Ureter (tissue), 1 donor: ENCODE measurements around the gene MARCHF5. TPM values are rescaled to one million over a fixed set of nuclear protein-coding genes. Genes with fewer than 3 reads are reported as not detected.

ENCODE experiments used
- DNase-seq: peaks from one replicate; pipeline ENCODE4 v3.0.0-alpha.2; 2020; ENCODE audit warnings: low spot score
- total RNA-seq: library from RNA; stranded (reverse); gene quantifications from one replicate; pipeline ENCODE4 v1.2.4, GENCODE V29; 2023
- donor health status: DM: yes; HTN: yes; CAD: no.

MARCHF5 gene
- 34.2 TPM for total RNA-seq

- peak; percentile 97 for DNase-seq
These were observed at the start of gene MARCHF5, which contains the start of gene CPEB3 for GRCh38 chr10:92290837-92291615. MARCHF5 (plus strand) TSS chr10:92291167; CDS start chr10:92291495, 328 bp downstream. CPEB3 (minus strand) TSS chr10:92291078; CDS start chr10:92240350, 50,728 bp downstream.

DNA sequence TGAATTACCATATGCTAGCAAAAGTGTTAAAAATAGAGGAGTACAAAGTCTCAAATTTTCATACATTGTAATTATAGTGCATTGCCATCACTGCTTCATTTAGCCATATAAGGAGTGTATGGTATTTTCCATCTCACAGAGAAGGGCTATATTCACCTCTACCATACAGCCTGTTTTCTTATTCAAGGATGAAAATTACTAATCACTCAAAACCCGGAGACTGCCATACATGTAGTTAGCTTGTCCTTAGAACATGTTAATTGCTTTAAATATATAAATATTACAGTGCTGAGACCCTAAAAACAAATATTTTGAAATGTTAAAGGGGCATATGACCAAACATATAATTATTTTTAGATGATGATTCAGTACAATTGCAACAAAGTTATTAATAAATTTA is 49.5 kb upstream of the MARCHF5 start:
- DNase-seq: no peak

DNA sequence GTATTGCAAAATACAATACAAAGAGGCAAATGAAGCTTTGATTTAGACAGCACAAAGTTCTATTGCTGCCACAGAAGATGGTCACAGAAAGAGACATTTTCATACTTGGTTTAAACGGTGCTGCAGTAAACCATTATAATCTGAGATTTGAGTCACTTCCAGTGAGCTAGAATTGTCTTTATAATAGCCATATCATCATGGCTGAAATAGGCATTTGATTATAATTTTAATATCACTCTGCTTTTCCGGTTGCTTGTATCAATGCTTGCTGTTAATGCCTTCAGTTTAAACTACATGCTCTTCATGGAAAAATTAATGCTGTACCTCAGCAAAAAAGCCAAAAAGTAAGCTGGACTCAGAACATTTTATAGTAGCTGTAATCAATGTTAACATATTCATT is 48.6 kb upstream of the MARCHF5 start:
- DNase-seq: no peak

- peak; percentile 74 for DNase-seq
These were observed 47.9 kb upstream of the MARCHF5 start for GRCh38 chr10:92242910-92243671.

DNA sequence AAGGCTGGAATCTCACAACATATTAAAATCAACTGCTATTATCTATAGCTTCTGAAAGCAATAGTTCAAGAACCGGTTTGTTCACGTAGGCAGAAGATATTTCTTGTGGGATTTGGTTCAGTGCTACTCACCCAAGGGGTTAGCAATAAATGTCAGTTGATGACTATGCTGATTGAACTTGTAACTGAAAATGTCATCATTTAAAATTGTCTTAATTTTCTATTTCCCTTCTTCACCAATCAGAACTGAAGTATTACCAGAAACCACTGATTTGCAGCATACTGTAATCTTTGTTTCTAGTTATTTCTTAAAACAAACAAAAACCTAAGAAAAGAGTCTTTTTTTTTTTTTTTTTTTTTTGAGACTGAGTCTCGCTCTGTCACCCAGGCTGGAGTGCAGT is 46.2 kb upstream of the MARCHF5 start:
- DNase-seq: no peak

- DNase-seq: no peak
These were observed 42.4 kb upstream of the MARCHF5 start for GRCh38 chr10:92248566-92248965.

GRCh38 chr10:92263396-92263795 is 27.6 kb upstream of the MARCHF5 start:
- no peak for DNase-seq

DNA sequence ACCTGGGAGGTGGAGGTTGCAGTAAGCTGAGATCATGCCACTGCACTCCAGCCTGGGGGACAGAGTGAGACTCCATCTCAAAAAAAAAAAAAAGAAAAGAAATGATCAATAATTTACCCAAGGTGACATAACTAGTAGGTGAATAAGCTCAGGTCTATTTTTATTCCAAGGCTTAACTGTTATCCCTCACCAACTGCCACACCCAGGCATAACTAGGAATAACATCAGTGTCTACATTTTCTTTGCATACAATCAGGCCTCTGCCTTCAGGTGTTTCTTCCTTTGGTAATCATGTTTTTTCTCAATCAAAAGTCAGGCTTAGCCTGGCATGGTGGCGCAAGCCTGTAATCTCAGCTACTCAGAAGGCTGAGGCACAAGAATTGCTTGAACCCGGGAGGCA is 26.7 kb upstream of the MARCHF5 start:
- no peak for DNase-seq

GRCh38 chr10:92265687-92266258 is 25.2 kb upstream of the MARCHF5 start:
- no peak for DNase-seq

DNA sequence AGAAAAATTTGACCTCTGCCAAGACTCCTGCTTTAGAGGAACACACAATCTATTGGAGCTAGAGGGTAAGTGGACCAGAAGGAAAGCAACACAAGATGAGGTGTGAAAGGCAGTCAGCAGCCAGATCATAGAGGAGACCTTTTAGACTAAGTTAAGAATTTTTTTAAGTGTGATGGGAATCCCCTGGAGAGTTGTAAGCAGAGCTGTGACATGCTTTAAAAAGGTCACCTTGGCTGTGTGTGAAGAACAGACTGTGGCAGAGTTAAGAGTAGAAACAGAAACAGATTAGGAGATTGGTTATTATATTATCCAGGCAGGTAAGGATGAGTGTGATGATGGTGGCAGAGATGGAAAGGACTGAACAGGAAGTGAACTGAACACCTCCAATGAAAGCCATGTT is 23.6 kb upstream of the MARCHF5 start:
- no peak for DNase-seq

DNA sequence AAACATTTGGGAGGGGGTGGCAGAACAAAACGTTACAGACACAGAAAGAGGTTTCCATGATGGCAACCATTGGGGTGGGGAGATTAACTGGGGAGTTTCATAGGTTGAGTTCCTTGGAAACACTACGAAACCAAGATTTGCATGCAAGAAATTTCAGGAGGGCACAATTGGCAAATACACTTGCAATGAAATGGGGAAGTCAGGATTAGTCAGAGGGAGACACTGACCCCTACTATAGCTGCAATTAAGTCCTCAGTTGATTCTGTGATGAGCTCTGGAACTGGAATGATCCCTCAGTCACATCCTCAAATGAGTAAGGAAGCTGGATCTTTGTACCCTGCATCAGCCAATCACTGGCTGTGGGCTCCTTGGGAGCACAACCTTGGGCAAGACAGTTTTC is 22.2 kb upstream of the MARCHF5 start:
- no peak for DNase-seq

GRCh38 chr10:92274071-92274470 is 16.9 kb upstream of the MARCHF5 start:
- DNase-seq: no peak

DNA sequence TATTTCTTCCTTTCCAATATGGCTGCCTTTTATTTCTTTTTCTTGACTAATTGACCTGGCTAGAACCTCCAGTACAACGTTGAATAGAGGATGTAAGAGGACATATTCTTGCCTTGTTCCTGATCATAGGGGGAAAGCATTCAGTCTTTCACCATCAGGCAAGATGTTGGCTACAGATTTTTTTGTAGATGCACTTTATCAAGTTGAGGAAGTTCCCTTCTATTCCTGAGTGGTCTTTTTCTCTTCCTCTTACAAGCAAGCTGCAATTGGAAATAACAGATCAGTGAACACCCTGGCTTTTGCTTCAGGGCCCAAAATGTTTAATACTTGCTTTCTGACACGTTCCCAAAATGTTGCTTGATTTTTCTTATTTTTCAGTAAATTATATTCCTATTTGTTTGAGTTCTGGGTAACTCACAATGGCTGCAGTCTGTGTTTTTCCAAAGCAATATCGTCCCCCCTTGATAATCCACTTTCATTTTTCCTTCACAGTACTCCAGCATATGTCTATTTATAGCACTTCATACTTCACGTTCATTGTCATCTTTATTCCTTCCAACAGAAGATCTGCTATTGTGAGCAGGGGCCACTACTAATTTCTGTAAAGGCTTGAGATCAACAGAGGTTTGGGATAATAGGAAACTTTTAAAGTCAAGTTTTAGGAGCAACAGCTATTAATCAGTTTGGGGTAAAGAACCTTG is 11.8 kb upstream of the MARCHF5 start:
- DNase-seq: no peak

GRCh38 chr10:92284112-92284704 is 6.8 kb upstream of the MARCHF5 start:
- no peak for DNase-seq

DNA sequence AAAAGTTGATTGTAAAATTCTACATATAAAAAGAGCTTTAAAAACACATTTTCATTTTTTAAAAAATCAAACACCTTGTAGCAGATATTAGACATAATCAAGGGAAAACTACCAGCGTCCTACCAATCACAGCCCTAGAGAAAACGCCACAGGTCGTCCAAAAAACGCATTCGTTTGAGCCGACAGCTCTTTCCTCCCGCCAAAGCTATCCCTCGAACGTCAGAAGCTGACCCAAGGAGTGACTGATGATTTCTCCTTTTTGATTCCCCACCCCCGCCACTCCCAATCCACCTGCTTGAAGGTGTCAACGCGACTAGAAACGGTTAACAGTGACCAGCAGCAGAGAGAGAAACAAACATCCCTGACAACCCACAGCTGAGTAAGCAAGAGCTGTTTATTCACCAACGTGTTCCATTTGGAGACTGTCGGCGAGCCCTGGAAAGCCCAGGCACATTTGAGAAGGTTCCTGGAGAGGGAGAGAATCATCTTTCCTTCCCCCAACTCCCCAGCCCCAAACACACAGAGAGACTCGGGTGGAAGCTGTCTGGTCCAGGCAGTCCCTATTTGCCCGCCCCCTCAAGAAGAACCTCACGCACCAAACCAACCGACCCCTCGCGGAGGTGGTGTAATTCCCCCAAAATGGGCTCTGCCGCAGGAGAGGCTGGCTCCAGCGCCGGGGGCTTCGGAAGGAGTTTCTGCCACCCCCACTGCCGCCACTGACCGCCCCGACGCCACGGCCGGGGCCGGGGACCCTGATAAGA is 711 bp upstream of the MARCHF5 start:
- peak; percentile 52 for DNase-seq

GRCh38 chr10:92291616-92291865 is 574 bp downstream of the MARCHF5 start:
- DNase-seq: no peak

GRCh38 chr10:92291921-92292845 is 1.2 kb downstream of the MARCHF5 start:
- DNase-seq: peak; percentile 54

DNA sequence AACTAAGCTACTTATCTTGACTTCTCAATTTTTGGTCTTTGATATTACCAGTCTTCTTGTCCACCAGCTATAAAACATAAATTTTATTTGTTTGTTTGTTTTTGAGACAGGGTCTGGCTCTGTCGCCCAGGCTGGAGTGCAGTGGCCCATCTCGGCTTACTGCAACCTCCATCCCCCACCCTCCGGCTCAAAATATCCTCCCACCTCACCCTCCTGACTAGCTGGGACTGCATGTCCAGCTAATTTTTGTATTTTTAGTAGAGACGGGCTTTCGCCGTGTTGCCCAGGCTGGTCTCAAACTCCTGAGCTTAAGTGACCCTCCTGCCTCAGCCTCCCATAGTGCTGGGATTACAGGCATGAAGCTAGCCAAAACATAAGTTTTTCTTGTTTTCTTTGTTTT is 7.5 kb downstream of the MARCHF5 start:
- DNase-seq: no peak

DNA sequence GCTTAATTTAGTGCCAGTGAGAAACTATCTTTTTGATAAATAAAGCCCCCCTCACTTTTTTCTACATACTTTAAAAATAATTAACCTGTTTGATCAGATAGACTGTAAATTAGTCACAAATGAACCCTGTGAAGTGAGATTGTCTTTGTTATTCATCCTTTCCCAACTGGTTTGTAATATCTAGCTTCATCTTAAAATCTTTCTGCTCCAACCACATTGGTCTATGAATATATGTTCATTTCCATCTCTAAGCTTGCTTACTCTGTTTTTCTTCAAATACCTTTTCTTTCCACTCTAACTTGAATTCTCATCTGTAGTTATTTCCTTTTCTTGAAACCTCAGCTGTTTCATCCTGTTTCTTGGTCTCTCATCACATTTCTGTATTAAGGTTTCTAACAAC is 12.1 kb downstream of the MARCHF5 start:
- no peak for DNase-seq

DNA sequence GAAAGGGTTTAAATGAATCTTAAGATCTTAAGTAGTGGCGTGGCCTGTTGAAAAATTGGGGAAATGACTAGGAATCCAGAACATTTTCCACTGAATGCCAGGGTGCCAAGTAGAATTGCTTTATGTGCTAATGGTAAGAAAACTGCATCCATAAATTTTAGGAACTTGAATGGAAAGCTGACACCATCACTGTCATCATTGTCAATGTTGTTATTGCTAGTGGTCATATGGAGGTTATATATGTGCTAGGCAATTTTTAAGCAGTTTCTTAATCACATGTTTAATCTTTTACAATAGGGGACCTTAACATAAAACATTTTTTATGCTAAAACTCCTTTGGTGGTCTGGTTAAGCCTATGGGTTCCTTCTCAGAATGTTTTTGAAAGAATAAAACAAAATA is 13.1 kb downstream of the MARCHF5 start:
- no peak for DNase-seq
